ENCODE measurements around the gene GIMAP7. TPM values are rescaled to one million over a fixed set of nuclear protein-coding genes. Genes with fewer than 3 reads are reported as not detected.
"Not testable (repeated sequence)": the region's sequence is repeated elsewhere in the genome, so short reads cannot be mapped to it uniquely, and the experiment has no call there.

GIMAP7 gene
- total RNA-seq, 2 experiments from 2014 or later, result 134 TPM

DNA sequence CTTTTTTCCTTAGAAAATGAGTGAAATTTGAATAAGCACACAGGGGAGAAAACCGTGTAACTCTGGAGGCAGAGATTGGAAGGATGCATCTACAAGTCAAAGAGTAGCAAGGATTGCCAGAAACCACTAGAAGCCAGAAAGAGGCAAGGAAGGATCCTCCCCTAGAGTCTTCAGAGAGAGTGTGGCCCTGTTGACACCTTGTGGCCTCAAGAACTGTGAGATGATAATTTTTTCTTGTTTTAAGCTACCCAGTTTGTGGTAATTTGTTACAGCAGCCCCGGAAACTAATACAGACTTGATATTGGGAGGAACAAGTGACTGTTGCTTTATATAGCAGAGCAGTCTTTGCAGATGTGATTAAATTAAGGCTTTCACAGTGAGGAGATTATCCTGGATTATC lies 3.6 kb upstream of the GIMAP7 start:
- H3K4me1 Mint-ChIP-seq (ENCODE audit: low read depth), result peaks cover 80% of the 10 kb centered on the region
- no peak for DNase-seq
- H3K27me3 Mint-ChIP-seq (ENCODE audit: low read depth), result no peaks in the 10 kb centered on the region
- peaks cover 43% of the 10 kb centered on the region for H3K36me3 Mint-ChIP-seq (ENCODE audit: low read depth)
- ATAC-seq, result no peak
- peak overlapping the region; percentile 77 for H3K27ac Mint-ChIP-seq
- H3K4me3 Mint-ChIP-seq, result no peak overlapping the region
- CTCF ChIA-PET, result interaction anchor here (1.0 to 3.1 kb wide), 10 partner anchors 9 to 244 kb away, joined by 3 to 25 read pairs (median 5); partner anchors contain the start of gene GIMAP8
- peaks cover 28% of the 10 kb centered on the region for H3K9me3 Mint-ChIP-seq (ENCODE audit: insufficient read depth)
- POLR2A ChIA-PET, result interaction anchor here (1.5 to 11.9 kb wide), 3 partner anchors 9 to 58 kb away, joined by 6 to 316 read pairs (median 8); partner anchors contain the start of gene GIMAP8

GRCh38 chr7:150513758-150514157 lies 914 bp upstream of the GIMAP7 start:
- peaks cover 56% of the 10 kb centered on the region for H3K4me1 Mint-ChIP-seq (ENCODE audit: low read depth)
- no peak for DNase-seq

GRCh38 chr7:150515248-150516147 lies 826 bp downstream of the GIMAP7 start:
- Mint-ChIP-seq H3K27me3 (ENCODE audit: low read depth) (no peaks in the 10 kb centered on the region), H3K4me1 (ENCODE audit: low read depth) (peaks cover 48% of the 10 kb centered on the region), H3K9me3 (ENCODE audit: insufficient read depth) (peaks cover 15% of the 10 kb centered on the region), H3K4me3 (peak overlapping the region; percentile 97), H3K27ac (peak overlapping the region; percentile 98), H3K36me3 (ENCODE audit: low read depth) (peaks cover 65% of the 10 kb centered on the region)
- ATAC-seq (peak; percentile 31), DNase-seq (peak; percentile 36)
- POLR2A ChIA-PET, result interaction anchor here (0.6 to 11.9 kb wide), 29 partner anchors 8 to 240 kb away, joined by 3 to 316 read pairs (median 6); partner anchors contain the start of genes GIMAP1, GIMAP2, GIMAP4 and GIMAP5
- CTCF ChIA-PET, result interaction anchor here (0.8 to 4.2 kb wide), 19 partner anchors 11 to 244 kb away, joined by 3 to 78 read pairs (median 5); partner anchors contain the start of genes GIMAP1, GIMAP4 and GIMAP8

More at GRCh38 chr7:150513758-150514157, 914 bp upstream of the GIMAP7 start:
- CTCF ChIA-PET, result interaction anchor here (0.8 to 4.2 kb wide), 10 partner anchors 12 to 242 kb away, joined by 3 to 78 read pairs (median 12); partner anchors contain the start of genes GIMAP1 and GIMAP8
- Mint-ChIP-seq H3K27me3 (ENCODE audit: low read depth) (no peaks in the 10 kb centered on the region), H3K4me3 (peak overlapping the region; percentile 97), H3K36me3 (ENCODE audit: low read depth) (peaks cover 63% of the 10 kb centered on the region), H3K27ac (peak overlapping the region; percentile 98), H3K9me3 (ENCODE audit: insufficient read depth) (peaks cover 25% of the 10 kb centered on the region)
- POLR2A ChIA-PET, result interaction anchor here (0.6 to 11.9 kb wide), 14 partner anchors 10 to 229 kb away, joined by 3 to 316 read pairs (median 14); partner anchors contain the start of genes GIMAP2, GIMAP4 and GIMAP8
- no peak for ATAC-seq

DNA sequence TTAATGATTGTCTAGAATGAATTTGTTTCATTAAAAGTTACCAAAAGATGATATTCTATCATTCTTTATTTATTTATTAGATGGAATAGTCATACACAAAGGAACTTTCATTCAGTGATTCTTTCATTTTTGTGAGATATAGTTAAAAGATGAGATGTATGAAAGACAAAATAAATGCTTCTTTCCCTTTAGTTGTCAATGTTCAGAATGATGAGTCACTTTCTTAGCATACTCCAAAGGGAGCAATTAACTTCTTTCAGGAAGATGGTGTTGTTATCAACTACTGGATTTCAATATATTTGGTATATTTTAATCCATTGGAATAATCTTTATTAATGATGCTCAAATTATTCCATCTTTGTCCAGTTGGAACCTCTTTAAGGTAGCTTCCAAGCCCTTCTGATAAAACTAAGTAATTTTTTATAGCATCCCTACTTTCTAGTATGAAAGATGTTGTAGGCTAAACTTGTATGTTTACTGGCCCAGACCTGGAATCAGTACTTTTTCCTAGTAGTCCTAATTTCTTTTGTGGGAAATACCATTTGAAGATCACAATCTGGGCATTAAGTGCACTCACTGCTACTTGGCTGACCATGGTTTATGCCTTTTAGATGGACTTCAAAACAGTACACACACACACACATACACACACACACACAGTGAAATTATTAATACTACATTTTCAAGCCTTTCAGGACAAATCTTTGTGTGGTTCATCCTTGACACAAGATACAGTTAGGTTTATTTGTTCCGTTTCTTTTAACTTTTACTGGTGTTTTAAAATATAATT lies 2.5 kb downstream of the GIMAP7 start:
- no peak for ATAC-seq
- H3K9me3 Mint-ChIP-seq (ENCODE audit: insufficient read depth), result peaks cover 3% of the 10 kb centered on the region
- no peaks in the 10 kb centered on the region for H3K27me3 Mint-ChIP-seq (ENCODE audit: low read depth)
- peaks cover 65% of the 10 kb centered on the region for H3K36me3 Mint-ChIP-seq (ENCODE audit: low read depth)
- ChIA-PET POLR2A (interaction anchor here (1.3 to 11.9 kb wide), 7 partner anchors 32 to 238 kb away, joined by 4 to 316 read pairs (median 28); partner anchors contain the start of genes GIMAP1, GIMAP4 and GIMAP8), CTCF (interaction anchor here (1.0 to 5.0 kb wide), 6 partner anchors 12 to 238 kb away, joined by 3 to 78 read pairs (median 18); partner anchors contain the start of genes GIMAP4 and GIMAP8)
- H3K27ac Mint-ChIP-seq, result peak overlapping the region; percentile 80
- peak overlapping the region; percentile 97 for H3K4me3 Mint-ChIP-seq
- peaks cover 43% of the 10 kb centered on the region for H3K4me1 Mint-ChIP-seq (ENCODE audit: low read depth)
- no peak for DNase-seq

DNA sequence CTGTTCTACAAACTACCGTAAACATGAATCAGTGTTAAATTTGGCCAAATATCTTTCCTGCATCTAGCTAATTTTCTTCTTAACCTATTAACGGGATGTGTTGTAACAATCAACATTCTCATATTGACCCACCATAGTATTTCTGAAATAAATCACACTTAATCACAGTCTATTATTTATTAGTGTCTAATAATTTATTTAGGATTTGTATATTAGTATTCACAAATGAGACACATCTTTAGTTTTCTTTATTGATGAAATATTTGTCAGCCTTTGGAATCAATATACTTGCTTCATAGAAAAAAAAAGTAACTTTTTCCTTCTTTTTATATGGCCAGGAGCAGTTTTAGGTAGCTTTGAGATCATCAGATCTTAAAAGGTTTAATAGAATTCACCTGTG lies 4.6 kb downstream of the GIMAP7 start:
- Mint-ChIP-seq H3K4me1 (ENCODE audit: low read depth) (peaks cover 34% of the 10 kb centered on the region), H3K27me3 (ENCODE audit: low read depth) (no peaks in the 10 kb centered on the region), H3K36me3 (ENCODE audit: low read depth) (peaks cover 80% of the 10 kb centered on the region), H3K4me3 (peak overlapping the region; percentile 97), H3K27ac (peak overlapping the region; percentile 54), H3K9me3 (ENCODE audit: insufficient read depth) (no peaks in the 10 kb centered on the region)
- POLR2A ChIA-PET, result interaction anchor here (0.7 to 11.9 kb wide), 10 partner anchors 38 to 272 kb away, joined by 3 to 316 read pairs (median 5); partner anchors contain the start of genes GIMAP4, GIMAP6 and GIMAP8
- CTCF ChIA-PET, result interaction anchor here (0.7 to 5.0 kb wide), 7 partner anchors 16 to 219 kb away, joined by 3 to 42 read pairs (median 4); partner anchors contain the start of gene GIMAP8
- DNase-seq, result no peak
- no peak for ATAC-seq

GRCh38 chr7:150520145-150520544 lies 5.5 kb downstream of the GIMAP7 start:
- Mint-ChIP-seq H3K4me3 (peak overlapping the region; percentile 97), H3K9me3 (ENCODE audit: insufficient read depth) (peaks cover 8% of the 10 kb centered on the region), H3K27ac (peak overlapping the region; percentile 87), H3K27me3 (ENCODE audit: low read depth) (no peaks in the 10 kb centered on the region), H3K36me3 (ENCODE audit: low read depth) (peaks cover 82% of the 10 kb centered on the region), H3K4me1 (ENCODE audit: low read depth) (peaks cover 34% of the 10 kb centered on the region)
- ChIA-PET POLR2A (interaction anchor here (0.7 to 11.9 kb wide), 14 partner anchors 39 to 272 kb away, joined by 3 to 316 read pairs (median 4); partner anchors contain the start of genes GIMAP4, GIMAP5, GIMAP6 and GIMAP8), CTCF (interaction anchor here (0.7 to 5.0 kb wide), 8 partner anchors 8 to 218 kb away, joined by 3 to 42 read pairs (median 4); partner anchors contain the start of genes GIMAP4 and GIMAP8)
- peak; percentile 50 for ATAC-seq
- DNase-seq, result peak; percentile 56

- POLR2A ChIA-PET; DNase-seq; CTCF ChIA-PET; H3K27ac Mint-ChIP-seq; ATAC-seq; H3K27me3 Mint-ChIP-seq (ENCODE audit: low read depth): not testable (repeated sequence)
- Mint-ChIP-seq H3K4me1 (ENCODE audit: low read depth) (peaks cover 42% of the 10 kb centered on the region), H3K4me3 (peak overlapping the region; percentile 17), H3K36me3 (ENCODE audit: low read depth) (peaks cover 76% of the 10 kb centered on the region), H3K9me3 (ENCODE audit: insufficient read depth) (peaks cover 20% of the 10 kb centered on the region)
These were observed 8.3 kb downstream of the GIMAP7 start for GRCh38 chr7:150522931-150523330.

- Mint-ChIP-seq H3K36me3 (ENCODE audit: low read depth) (peaks cover 77% of the 10 kb centered on the region), H3K4me1 (ENCODE audit: low read depth) (peaks cover 42% of the 10 kb centered on the region), H3K9me3 (ENCODE audit: insufficient read depth) (peaks cover 28% of the 10 kb centered on the region), H3K4me3 (no peak overlapping the region), H3K27ac (no peak overlapping the region), H3K27me3 (ENCODE audit: low read depth) (no peaks in the 10 kb centered on the region)
- ChIA-PET CTCF (no interaction called here), POLR2A (interaction anchor here (1.2 kb wide), 1 partner anchor 41 kb away, joined by 5 read pairs; no protein-coding TSS in a partner anchor)
- ATAC-seq (no peak), DNase-seq (no peak)
These were observed 9.3 kb downstream of the GIMAP7 start for GRCh38 chr7:150524018-150524417.

GRCh38 chr7:150531704-150532103 lies 17.0 kb downstream of the GIMAP7 start:
- no peak overlapping the region for H3K4me3 Mint-ChIP-seq
- no peak for DNase-seq
- H3K36me3 Mint-ChIP-seq (ENCODE audit: low read depth), result peaks cover 57% of the 10 kb centered on the region
- ChIA-PET CTCF (interaction anchor here (1.0 kb wide), 2 partner anchors 30 to 80 kb away, joined by 3 read pairs; no protein-coding TSS in a partner anchor), POLR2A (no interaction called here)
- no peaks in the 10 kb centered on the region for H3K27me3 Mint-ChIP-seq (ENCODE audit: low read depth)
- H3K9me3 Mint-ChIP-seq (ENCODE audit: insufficient read depth), result peaks cover 46% of the 10 kb centered on the region
- ATAC-seq, result no peak
- H3K27ac Mint-ChIP-seq, result no peak overlapping the region
- peaks cover 3% of the 10 kb centered on the region for H3K4me1 Mint-ChIP-seq (ENCODE audit: low read depth)

- H3K36me3 Mint-ChIP-seq (ENCODE audit: low read depth), result peaks cover 51% of the 10 kb centered on the region
These were observed 23.6 kb downstream of the GIMAP7 start for GRCh38 chr7:150538259-150538658.

More at GRCh38 chr7:150538259-150538658, 23.6 kb downstream of the GIMAP7 start:
- ATAC-seq, result no peak
- H3K4me1 Mint-ChIP-seq (ENCODE audit: low read depth), result peaks cover 9% of the 10 kb centered on the region
- ChIA-PET CTCF (interaction anchor here (1.0 to 1.6 kb wide), 2 partner anchors 9 to 217 kb away, joined by 3 to 4 read pairs; no protein-coding TSS in a partner anchor), POLR2A (interaction anchor here (1.4 to 1.5 kb wide), 2 partner anchors 29 to 87 kb away, joined by 3 to 6 read pairs; partner anchors contain the start of genes GIMAP4 and GIMAP8)
- no peak overlapping the region for H3K27ac Mint-ChIP-seq
- no peak for DNase-seq
- peaks cover 62% of the 10 kb centered on the region for H3K9me3 Mint-ChIP-seq (ENCODE audit: insufficient read depth)
- no peak overlapping the region for H3K4me3 Mint-ChIP-seq
- no peaks in the 10 kb centered on the region for H3K27me3 Mint-ChIP-seq (ENCODE audit: low read depth)

Data from activated CD8-positive, alpha-beta T cell treated with anti-CD3 and anti-CD28 coated beads, Interleukin-2, amount 10 ng/mL, durations not matched to agents 7 days and 5 days (primary cell).